LNCaP clone FGC (cell line): ENCODE data around the gene ZNF691.
"Not testable (repeated sequence)": the region's sequence is repeated elsewhere in the genome, so short reads cannot be mapped to it uniquely, and the experiment has no call there.

Source experiments
- DNase-seq: peaks from one replicate; pipeline ENCODE4 v3.0.0-alpha.2; 2011; ENCODE audit warnings: low read depth
- H3K4me3 ChIP-seq: 2 replicates; pipeline ENCODE4 v1.5.1; 2011; ENCODE audit warnings: mild to moderate bottlenecking, low read depth, low read length, control low read depth
- CTCF ChIP-seq: IDR thresholded peaks from 2 replicates; pipeline ENCODE4 v1.5.1; 2012; ENCODE audit warnings: mild to moderate bottlenecking; ENCODE audit not compliant: control insufficient read depth, insufficient read depth; ENCODE audit errors: extremely low read depth

The ZNF691 gene

GRCh38 chr1:42848823-42849537 is 2.6 kb downstream of the ZNF691 start:
- no peak for TF ChIP-seq CTCF
- H3K4me3 ChIP-seq = no peak overlapping the region
- no peak for DNase-seq

- TF ChIP-seq CTCF = no peak
- no peak for DNase-seq
- no peak overlapping the region for H3K4me3 ChIP-seq
Measured at GRCh38 chr1:42849944-42850343, 3.5 kb downstream of the ZNF691 start.

GRCh38 chr1:42851420-42851819 is 5.0 kb downstream of the ZNF691 start:
- no peak for DNase-seq
- H3K4me3 ChIP-seq = no peak overlapping the region
- no peak for TF ChIP-seq CTCF

- no peak for DNase-seq
- no peak overlapping the region for H3K4me3 ChIP-seq
- no peak for TF ChIP-seq CTCF
Measured at GRCh38 chr1:42851960-42852607, 5.7 kb downstream of the ZNF691 start.

- H3K4me3 ChIP-seq = no peak overlapping the region
- TF ChIP-seq CTCF = no peak
- DNase-seq = no peak
Measured at GRCh38 chr1:42852608-42852980, 6.2 kb downstream of the ZNF691 start.

- H3K4me3 ChIP-seq = no peak overlapping the region
- no peak for TF ChIP-seq CTCF
- DNase-seq = no peak
Measured at GRCh38 chr1:42853116-42853884, 6.9 kb downstream of the ZNF691 start.

- H3K4me3 ChIP-seq, DNase-seq: not testable (repeated sequence)
Measured at GRCh38 chr1:42856554-42856953, 10.1 kb downstream of the ZNF691 start.

- H3K4me3 ChIP-seq, DNase-seq: not testable (repeated sequence)
Measured at GRCh38 chr1:42859366-42859765, 13.0 kb downstream of the ZNF691 start.
